Subcutaneous adipose tissue (tissue), 4 donors: ENCODE measurements around the gene DYNLRB1. TPM values are rescaled to one million over a fixed set of nuclear protein-coding genes. Genes with fewer than 3 reads are reported as not detected.

Experiments used
- CTCF ChIP-seq: fragments of 450-650 bp; IDR thresholded peaks from one replicate; pipeline ENCODE4 v1.5.1; 2016; ENCODE audit warnings: low read depth, mild to moderate bottlenecking, control low read depth, antibody characterized with exemption, moderate library complexity
- total RNA-seq, 4 donors: library from RNA; depleted of rRNA; stranded (reverse); fragments of >200 nt; gene quantifications; one replicate each; pipeline ENCODE4 v1.1.0, GENCODE V29; 2016

DYNLRB1 gene
- total RNA-seq, 4 donors from 2014 or later, result 111 to 206 (median 122) TPM

DNA sequence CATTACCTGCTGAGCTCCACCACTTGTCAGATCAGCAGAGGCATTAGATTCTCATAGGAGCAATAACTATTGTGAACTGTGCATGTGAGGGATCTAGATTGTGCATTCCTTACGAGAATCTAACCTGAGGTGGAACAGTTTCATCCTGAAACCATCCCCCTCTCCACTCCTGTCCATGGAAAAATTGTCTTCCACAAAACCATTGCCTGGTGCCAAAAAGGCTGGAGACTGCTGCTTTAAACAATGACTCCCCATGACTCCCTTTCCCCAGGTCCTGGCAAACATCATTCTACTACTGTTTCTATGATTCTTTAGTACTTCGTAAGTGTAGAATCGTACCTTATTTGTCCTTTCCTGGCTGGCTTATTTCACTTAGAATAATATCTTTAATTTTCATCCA, 9.7 kb upstream of the DYNLRB1 start:
- no peak for TF ChIP-seq CTCF

DNA sequence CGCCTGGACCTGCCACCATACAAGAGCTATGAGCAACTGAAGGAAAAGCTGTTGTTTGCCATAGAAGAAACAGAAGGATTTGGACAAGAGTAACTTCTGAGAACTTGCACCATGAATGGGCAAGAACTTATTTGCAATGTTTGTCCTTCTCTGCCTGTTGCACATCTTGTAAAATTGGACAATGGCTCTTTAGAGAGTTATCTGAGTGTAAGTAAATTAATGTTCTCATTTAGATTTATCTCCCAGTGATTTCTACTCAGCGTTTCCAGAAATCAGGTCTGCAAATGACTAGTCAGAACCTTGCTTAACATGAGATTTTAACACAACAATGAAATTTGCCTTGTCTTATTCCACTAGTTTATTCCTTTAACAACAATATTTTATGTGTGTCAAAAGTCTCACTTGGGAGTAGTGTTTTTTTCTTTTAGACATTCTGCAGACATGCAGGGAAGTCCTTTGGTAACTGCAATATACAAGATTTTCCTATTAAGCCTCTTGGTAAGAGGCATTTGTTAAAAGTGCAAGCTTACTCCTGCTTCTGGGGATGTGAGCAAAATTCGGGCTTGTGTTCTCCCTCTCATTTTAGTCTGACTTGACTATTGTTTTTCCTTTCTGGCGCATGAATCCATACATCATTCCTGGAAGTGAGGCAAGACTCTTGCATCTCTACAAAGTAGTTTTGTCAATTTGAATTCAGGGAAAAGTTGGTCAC, 8.4 kb upstream of the DYNLRB1 start:
- no peak for TF ChIP-seq CTCF

DNA sequence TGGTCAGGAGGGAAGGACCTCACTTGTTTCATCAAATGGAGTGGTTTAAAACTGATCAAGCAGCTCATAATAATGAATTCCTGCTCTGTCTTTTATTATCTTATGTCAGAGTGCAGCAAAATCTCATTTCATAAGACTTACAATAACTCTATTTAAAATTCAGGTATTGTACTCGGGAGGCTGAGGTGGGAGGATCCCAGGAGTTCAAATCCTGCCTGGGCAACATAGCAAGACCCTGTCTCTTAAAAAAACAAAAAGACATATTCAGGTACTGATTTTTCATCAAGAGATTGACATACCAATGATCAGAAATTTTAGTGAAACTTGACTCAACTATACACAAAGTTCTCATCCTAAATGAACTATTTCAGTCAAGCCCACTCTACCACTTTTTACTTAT, 5.6 kb upstream of the DYNLRB1 start:
- no peak for TF ChIP-seq CTCF

GRCh38 chr20:34511891-34512265, 4.3 kb upstream of the DYNLRB1 start:
- no peak for TF ChIP-seq CTCF

DNA sequence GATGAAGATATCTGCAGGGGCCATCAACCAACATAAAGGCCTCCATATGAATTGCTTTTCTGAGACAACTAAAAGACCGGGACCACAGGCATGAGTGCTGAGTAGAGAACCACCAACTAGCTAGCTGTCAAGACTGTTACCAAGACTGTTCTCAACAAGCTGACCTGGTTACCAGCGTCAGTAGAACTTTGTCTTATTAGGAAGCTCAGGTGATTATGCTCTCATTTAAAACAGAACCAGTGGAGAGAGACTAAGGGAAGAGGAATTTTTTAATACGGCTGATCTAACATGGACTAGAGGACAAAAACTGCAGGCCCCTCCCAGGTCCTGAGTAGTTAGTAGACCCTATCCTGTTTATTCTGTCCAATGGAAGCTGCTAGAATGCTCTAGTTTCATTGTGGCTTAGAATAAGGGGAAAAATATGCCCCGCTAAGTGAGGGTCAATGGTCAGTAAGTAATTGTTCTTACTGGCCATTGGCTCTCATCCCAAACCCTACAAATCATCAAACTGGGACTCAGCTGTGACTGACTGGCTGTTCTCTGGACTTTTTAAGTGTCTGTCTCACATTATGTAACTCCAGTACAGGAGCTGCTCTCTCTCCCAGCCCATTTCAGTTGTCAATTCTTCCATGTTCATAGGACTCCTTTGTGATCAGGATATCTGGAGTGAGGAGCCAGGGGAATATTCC, 3.8 kb upstream of the DYNLRB1 start:
- no peak for TF ChIP-seq CTCF

- no peak for TF ChIP-seq CTCF
These were observed 3.2 kb upstream of the DYNLRB1 start for GRCh38 chr20:34512955-34513419.

GRCh38 chr20:34514897-34515483, 1.2 kb upstream of the DYNLRB1 start:
- no peak for TF ChIP-seq CTCF
